ENCODE measurements around the gene BCL6B. TPM values are rescaled to one million over a fixed set of nuclear protein-coding genes. Genes with fewer than 3 reads are reported as not detected.
"Not testable (repeated sequence)": the region's sequence is repeated elsewhere in the genome, so short reads cannot be mapped to it uniquely, and the experiment has no call there.

The BCL6B gene
- polyA plus RNA-seq (2013, experiment 1 of 4): 6.3 TPM
- polyA plus RNA-seq (2013, experiment 2 of 4): 2.7 TPM
- 2.5 TPM for polyA plus RNA-seq (2013, experiment 3 of 4)
- polyA plus RNA-seq (2013, experiment 4 of 4): 2.6 TPM

DNA sequence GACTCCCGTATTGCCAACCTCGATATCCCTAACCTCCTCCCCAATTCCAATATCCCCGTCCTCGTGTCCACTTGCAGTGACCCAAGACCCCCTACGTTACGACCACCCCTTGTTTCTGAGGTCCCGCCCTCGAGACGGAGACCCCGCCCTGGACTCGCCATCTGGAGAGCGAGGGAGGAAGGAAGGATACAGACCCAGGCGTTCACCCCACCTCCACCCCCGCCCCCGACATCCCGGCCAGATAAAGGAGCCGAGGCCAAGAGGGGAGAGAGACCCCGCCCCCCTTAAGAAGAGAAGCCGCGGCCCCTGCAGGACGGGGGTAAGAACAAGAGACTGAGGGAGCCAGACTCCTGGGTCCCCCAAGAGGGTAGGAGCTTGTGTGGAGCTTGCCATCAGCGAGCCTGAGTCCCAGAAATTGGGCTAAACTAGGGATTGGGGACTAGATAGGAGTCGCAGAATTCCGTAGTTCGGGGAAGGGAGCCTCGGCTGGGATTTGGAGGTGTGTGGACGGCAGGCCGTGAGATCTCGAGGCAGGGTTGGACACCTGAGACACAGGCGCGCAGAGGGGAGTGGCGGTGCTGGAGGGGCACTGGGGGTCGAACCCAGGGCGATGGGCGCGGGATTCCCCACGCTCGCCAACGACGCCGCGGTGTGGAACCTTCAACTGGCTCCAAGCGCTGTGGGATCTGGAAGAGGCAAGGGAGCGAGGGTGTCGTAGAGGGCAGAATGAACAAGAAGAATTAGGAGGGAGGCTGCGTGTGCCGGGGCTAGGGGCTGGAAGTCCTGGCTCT is at the start of gene BCL6B:
TSS of gene BCL6B (plus strand) at position 270 of the 791 bp plus-strand sequence. CDS start 622 bp downstream, outside the sequence.
- Histone ChIP-seq H3K36me3 (ENCODE audit: control insufficient read depth, insufficient read depth, low read length) (no peaks in the 10 kb centered on the region), H3K27me3 (ENCODE audit: control insufficient read depth, insufficient read depth, low read length, poor library complexity, severe bottlenecking) (peaks cover 47% of the 10 kb centered on the region), H3K9me3 (ENCODE audit: control insufficient read depth, low read length) (no peaks in the 10 kb centered on the region), H3K4me1 (ENCODE audit: control insufficient read depth, insufficient read depth, low read length) (no peaks in the 10 kb centered on the region), H3K4me3 (ENCODE audit: insufficient read depth, low read depth, low read length) (peak within 1 kb of the TSS; percentile 22), H3K27ac (ENCODE audit: insufficient read depth, low read depth, low read length, poor library complexity, severe bottlenecking) (no peak within 1 kb of the TSS)
- 48 to 51% methylated on average over 45 to 47 of the region's 47 CpGs for WGBS, 2 experiments

GRCh38 chr17:6979440-6979839 is 43.4 kb upstream of the BCL6B start:
- not testable (repeated sequence) for H3K9me3 ChIP-seq (ENCODE audit: control insufficient read depth, low read length); H3K4me1 ChIP-seq (ENCODE audit: control insufficient read depth, insufficient read depth, low read length); H3K36me3 ChIP-seq (ENCODE audit: control insufficient read depth, insufficient read depth, low read length); H3K27me3 ChIP-seq (ENCODE audit: control insufficient read depth, insufficient read depth, low read length, poor library complexity, severe bottlenecking); H3K4me3 ChIP-seq (ENCODE audit: insufficient read depth, low read depth, low read length); H3K27ac ChIP-seq (ENCODE audit: insufficient read depth, low read depth, low read length, poor library complexity, severe bottlenecking)
- 92 to 95% methylated on average over 5 of the region's 5 CpGs for WGBS, 2 experiments

GRCh38 chr17:6981426-6981825 is 41.4 kb upstream of the BCL6B start:
- no peaks in the 10 kb centered on the region for H3K36me3 ChIP-seq (ENCODE audit: control insufficient read depth, insufficient read depth, low read length)
- no peaks in the 10 kb centered on the region for H3K27me3 ChIP-seq (ENCODE audit: control insufficient read depth, insufficient read depth, low read length, poor library complexity, severe bottlenecking)
- no peak overlapping the region for H3K27ac ChIP-seq (ENCODE audit: insufficient read depth, low read depth, low read length, poor library complexity, severe bottlenecking)
- no peaks in the 10 kb centered on the region for H3K4me1 ChIP-seq (ENCODE audit: control insufficient read depth, insufficient read depth, low read length)
- WGBS, 2 experiments: 94 to 96% methylated on average over 1 of the region's 1 CpG
- no peaks in the 10 kb centered on the region for H3K9me3 ChIP-seq (ENCODE audit: control insufficient read depth, low read length)
- no peak overlapping the region for H3K4me3 ChIP-seq (ENCODE audit: insufficient read depth, low read depth, low read length)

DNA sequence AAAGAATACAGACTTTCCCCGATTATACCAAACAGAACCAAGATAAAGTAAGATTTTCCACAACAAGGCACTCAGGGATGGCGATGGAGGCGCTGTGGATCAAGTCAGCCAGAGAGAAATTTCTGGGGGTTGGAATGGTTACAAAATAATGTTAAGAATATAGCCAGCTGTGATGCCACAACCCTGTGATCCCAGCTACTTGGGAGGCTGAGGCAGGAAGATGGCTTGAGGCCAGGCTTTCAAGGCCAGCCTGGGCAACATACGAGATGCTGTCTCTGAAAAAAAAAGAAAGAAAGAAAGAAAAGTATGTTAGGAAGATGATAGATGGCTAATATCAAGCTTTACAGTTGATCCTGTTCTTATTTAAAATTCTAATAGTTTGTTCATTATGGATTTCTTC is 37.6 kb upstream of the BCL6B start:
- WGBS, 2 experiments: 90 to 98% methylated on average over 3 to 4 of the region's 4 CpGs
- H3K27me3 ChIP-seq (ENCODE audit: control insufficient read depth, insufficient read depth, low read length, poor library complexity, severe bottlenecking): no peaks in the 10 kb centered on the region
- no peak overlapping the region for H3K4me3 ChIP-seq (ENCODE audit: insufficient read depth, low read depth, low read length)
- H3K9me3 ChIP-seq (ENCODE audit: control insufficient read depth, low read length): no peaks in the 10 kb centered on the region
- no peaks in the 10 kb centered on the region for H3K36me3 ChIP-seq (ENCODE audit: control insufficient read depth, insufficient read depth, low read length)
- H3K4me1 ChIP-seq (ENCODE audit: control insufficient read depth, insufficient read depth, low read length): no peaks in the 10 kb centered on the region
- no peak overlapping the region for H3K27ac ChIP-seq (ENCODE audit: insufficient read depth, low read depth, low read length, poor library complexity, severe bottlenecking)

- no peak overlapping the region for H3K27ac ChIP-seq (ENCODE audit: insufficient read depth, low read depth, low read length, poor library complexity, severe bottlenecking)
- H3K9me3 ChIP-seq (ENCODE audit: control insufficient read depth, low read length): no peaks in the 10 kb centered on the region
- no peaks in the 10 kb centered on the region for H3K27me3 ChIP-seq (ENCODE audit: control insufficient read depth, insufficient read depth, low read length, poor library complexity, severe bottlenecking)
- H3K36me3 ChIP-seq (ENCODE audit: control insufficient read depth, insufficient read depth, low read length): no peaks in the 10 kb centered on the region
- no peaks in the 10 kb centered on the region for H3K4me1 ChIP-seq (ENCODE audit: control insufficient read depth, insufficient read depth, low read length)
- WGBS, 2 experiments: 89 to 95% methylated on average over 2 of the region's 3 CpGs
- H3K4me3 ChIP-seq (ENCODE audit: insufficient read depth, low read depth, low read length): no peak overlapping the region
Measured at GRCh38 chr17:6986676-6987075, 36.2 kb upstream of the BCL6B start.

GRCh38 chr17:6989779-6990178 is 33.1 kb upstream of the BCL6B start:
- no peak overlapping the region for H3K4me3 ChIP-seq (ENCODE audit: insufficient read depth, low read depth, low read length)
- H3K4me1 ChIP-seq (ENCODE audit: control insufficient read depth, insufficient read depth, low read length): no peaks in the 10 kb centered on the region
- WGBS, 2 experiments: 85 to 93% methylated on average over 2 of the region's 2 CpGs
- H3K27ac ChIP-seq (ENCODE audit: insufficient read depth, low read depth, low read length, poor library complexity, severe bottlenecking): no peak overlapping the region
- no peaks in the 10 kb centered on the region for H3K36me3 ChIP-seq (ENCODE audit: control insufficient read depth, insufficient read depth, low read length)
- peaks cover 1% of the 10 kb centered on the region for H3K27me3 ChIP-seq (ENCODE audit: control insufficient read depth, insufficient read depth, low read length, poor library complexity, severe bottlenecking)
- no peaks in the 10 kb centered on the region for H3K9me3 ChIP-seq (ENCODE audit: control insufficient read depth, low read length)

DNA sequence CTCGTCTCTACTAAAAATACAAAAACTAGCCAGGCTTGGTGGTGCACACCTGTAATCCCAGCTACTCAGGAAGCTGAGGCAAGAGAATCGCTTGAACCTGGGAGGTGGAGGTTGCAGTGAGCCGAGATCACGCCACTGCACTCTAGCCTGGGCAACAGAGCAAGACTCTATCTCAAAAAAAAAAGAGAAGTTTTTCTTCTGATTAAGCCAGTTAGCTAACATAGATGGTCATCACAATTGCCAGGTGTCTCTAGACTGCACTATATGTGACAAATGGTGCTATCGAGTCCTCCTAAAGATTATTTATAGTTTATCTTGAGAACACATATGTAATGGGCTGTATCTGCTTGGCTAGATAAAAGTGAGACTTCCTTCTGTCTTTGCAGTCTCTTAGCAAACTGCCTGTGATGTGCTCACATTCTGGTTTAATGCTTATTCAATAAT is 29.2 kb upstream of the BCL6B start:
- not testable (repeated sequence) for H3K9me3 ChIP-seq (ENCODE audit: control insufficient read depth, low read length); H3K4me3 ChIP-seq (ENCODE audit: insufficient read depth, low read depth, low read length); H3K27ac ChIP-seq (ENCODE audit: insufficient read depth, low read depth, low read length, poor library complexity, severe bottlenecking); H3K4me1 ChIP-seq (ENCODE audit: control insufficient read depth, insufficient read depth, low read length); H3K36me3 ChIP-seq (ENCODE audit: control insufficient read depth, insufficient read depth, low read length)
- H3K27me3 ChIP-seq (ENCODE audit: control insufficient read depth, insufficient read depth, low read length, poor library complexity, severe bottlenecking): peaks cover 25% of the 10 kb centered on the region
- WGBS, 2 experiments: 86 to 97% methylated on average over 5 of the region's 5 CpGs

- 94 to 96% methylated on average over 10 of the region's 10 CpGs for WGBS, 2 experiments
- no peaks in the 10 kb centered on the region for H3K4me1 ChIP-seq (ENCODE audit: control insufficient read depth, insufficient read depth, low read length)
- no peaks in the 10 kb centered on the region for H3K9me3 ChIP-seq (ENCODE audit: control insufficient read depth, low read length)
- peaks cover 25% of the 10 kb centered on the region for H3K27me3 ChIP-seq (ENCODE audit: control insufficient read depth, insufficient read depth, low read length, poor library complexity, severe bottlenecking)
- H3K27ac ChIP-seq (ENCODE audit: insufficient read depth, low read depth, low read length, poor library complexity, severe bottlenecking): no peak overlapping the region
- no peaks in the 10 kb centered on the region for H3K36me3 ChIP-seq (ENCODE audit: control insufficient read depth, insufficient read depth, low read length)
- no peak overlapping the region for H3K4me3 ChIP-seq (ENCODE audit: insufficient read depth, low read depth, low read length)
Measured at GRCh38 chr17:6994118-6994598, 28.7 kb upstream of the BCL6B start.

DNA sequence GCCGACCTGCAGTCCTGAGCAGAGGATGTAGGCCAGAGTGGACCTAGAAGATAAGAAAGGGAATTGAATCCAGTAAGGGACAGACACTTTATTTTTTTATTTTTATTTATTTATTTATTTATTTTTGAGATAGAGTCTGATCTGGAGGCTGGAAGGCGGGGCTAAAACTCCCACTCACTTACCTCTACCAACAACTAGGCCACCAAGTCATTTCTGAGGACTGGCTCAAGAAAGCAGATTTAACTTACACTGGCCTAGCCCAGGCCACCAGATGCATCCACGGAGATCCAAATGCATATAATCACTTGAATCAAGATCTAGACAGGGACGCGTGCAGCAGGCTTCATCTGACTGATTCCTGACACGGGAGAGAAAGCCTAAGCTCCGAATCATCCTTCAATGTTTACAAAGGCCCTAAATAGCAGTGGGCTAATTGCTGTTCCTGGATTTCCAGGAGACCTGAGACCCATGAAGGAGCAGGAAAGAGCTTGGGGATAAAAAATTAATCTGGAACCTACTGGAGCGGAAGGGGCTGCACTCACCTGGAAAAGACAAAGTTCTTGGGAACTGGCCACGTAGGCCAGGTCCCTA is 28.1 kb upstream of the BCL6B start:
- no peaks in the 10 kb centered on the region for H3K9me3 ChIP-seq (ENCODE audit: control insufficient read depth, low read length)
- no peaks in the 10 kb centered on the region for H3K36me3 ChIP-seq (ENCODE audit: control insufficient read depth, insufficient read depth, low read length)
- 92 to 96% methylated on average over 9 of the region's 9 CpGs for WGBS, 2 experiments
- H3K4me3 ChIP-seq (ENCODE audit: insufficient read depth, low read depth, low read length): no peak overlapping the region
- H3K27me3 ChIP-seq (ENCODE audit: control insufficient read depth, insufficient read depth, low read length, poor library complexity, severe bottlenecking): peaks cover 25% of the 10 kb centered on the region
- H3K27ac ChIP-seq (ENCODE audit: insufficient read depth, low read depth, low read length, poor library complexity, severe bottlenecking): no peak overlapping the region
- H3K4me1 ChIP-seq (ENCODE audit: control insufficient read depth, insufficient read depth, low read length): no peaks in the 10 kb centered on the region

- Histone ChIP-seq H3K4me1 (ENCODE audit: control insufficient read depth, insufficient read depth, low read length) (no peaks in the 10 kb centered on the region), H3K27ac (ENCODE audit: insufficient read depth, low read depth, low read length, poor library complexity, severe bottlenecking) (no peak within 1 kb of the TSS), H3K4me3 (ENCODE audit: insufficient read depth, low read depth, low read length) (peak within 1 kb of the TSS; percentile 39)
Measured at GRCh38 chr17:6995500-6996255, 27.2 kb upstream of the BCL6B start, which contains the start of gene ALOX12. Gene ALOX12 (plus strand): TSS chr17:6996049. CDS start chr17:6996118, 69 bp downstream.

More at GRCh38 chr17:6995500-6996255, 27.2 kb upstream of the BCL6B start, which contains the start of gene ALOX12:
- Histone ChIP-seq H3K36me3 (ENCODE audit: control insufficient read depth, insufficient read depth, low read length) (no peaks in the 10 kb centered on the region), H3K9me3 (ENCODE audit: control insufficient read depth, low read length) (no peaks in the 10 kb centered on the region), H3K27me3 (ENCODE audit: control insufficient read depth, insufficient read depth, low read length, poor library complexity, severe bottlenecking) (peaks cover 25% of the 10 kb centered on the region)
- 24 to 30% methylated on average over 64 of the region's 64 CpGs for WGBS, 2 experiments

Data from ectodermal cell (in vitro differentiated cells).